ENCODE data around the gene PGGT1B. TPM values are rescaled to one million over a fixed set of nuclear protein-coding genes. Genes with fewer than 3 reads are reported as not detected.

The PGGT1B gene
- total RNA-seq (10 to 100 TPM; 44.0 to 46.1 TPM), polyA plus RNA-seq (12.5 TPM)

DNA sequence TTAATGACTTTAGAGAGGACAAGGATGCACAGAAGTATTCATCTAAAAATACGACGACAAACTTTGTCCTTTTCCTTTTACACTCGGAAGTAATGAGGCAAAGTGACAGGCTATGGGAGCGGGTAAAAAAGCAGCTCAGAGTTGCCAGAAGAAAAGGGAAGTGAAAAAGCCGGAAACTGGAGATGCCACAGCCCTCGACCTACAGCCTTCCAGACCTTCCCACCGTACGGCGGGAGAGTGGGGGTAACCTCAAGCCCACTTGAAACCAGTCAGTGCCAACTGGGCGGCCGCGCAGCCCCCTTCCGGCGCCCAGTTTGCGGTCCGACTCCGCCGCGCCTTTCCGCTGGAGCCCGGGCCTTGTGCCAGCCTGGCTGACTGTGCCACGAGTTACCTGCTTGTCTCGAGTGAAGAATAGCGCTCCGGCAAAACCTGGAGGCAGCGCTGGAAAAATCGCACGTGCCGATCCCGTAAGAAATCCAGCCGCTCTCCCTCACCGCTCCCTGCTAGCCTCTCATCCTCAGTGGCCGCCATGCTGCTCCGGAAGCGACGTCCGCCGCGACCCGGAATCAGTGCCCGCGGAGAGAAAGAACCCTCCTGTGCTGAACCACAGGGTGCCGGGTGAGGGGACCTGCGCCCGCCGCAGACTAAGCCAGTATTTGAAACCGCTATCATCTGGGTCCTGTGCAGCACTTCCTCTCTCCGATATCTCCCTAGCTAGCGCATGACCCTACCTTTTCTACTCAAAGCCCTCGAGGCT lies at the start of gene PGGT1B:
Gene PGGT1B (minus strand): TSS at position 557 of the 757 bp plus-strand sequence. CDS start 26 bp downstream, at position 531.
- ChIA-PET POLR2A (interaction anchor here (0.6 to 1.5 kb wide), 2 partner anchors 34 to 282 kb away, joined by 4 to 6 read pairs; partner anchors contain the start of genes CCDC112 and FEM1C), CTCF (interaction anchor here (1.0 to 1.6 kb wide), 3 partner anchors 33 to 362 kb away, joined by 3 to 4 read pairs (median 3); no protein-coding TSS in a partner anchor)
- no peaks in the 10 kb centered on the region for H3K36me3 ChIP-seq (ENCODE audit: insufficient read depth, low read length)
- Mint-ChIP-seq H3K4me1 (peaks cover 48 to 60% (median 54%) of the 10 kb centered on the region in 3 donors), H3K27me3 (no peaks in the 10 kb centered on the region), H3K36me3 (peaks cover 0 to 18% (median 0%) of the 10 kb centered on the region in 3 donors), H3K9me3 (peaks cover 0 to 9% (median 0%) of the 10 kb centered on the region in 5 donors), H3K27ac (peak within 1 kb of the TSS; percentile 31 to 99 (median 94)), H3K4me3 (peak within 1 kb of the TSS; percentile 93 to 99 (median 95))
- H3K9me3 ChIP-seq (ENCODE audit: low read length) = no peaks in the 10 kb centered on the region
- DNase-seq = peak; percentile 51 to 75 (median 61)
- no peaks in the 10 kb centered on the region for H3K27me3 ChIP-seq (ENCODE audit: insufficient read depth, low read length, poor library complexity, severe bottlenecking)
- peak within 1 kb of the TSS; percentile 69 for H3K27ac ChIP-seq (ENCODE audit: low read depth, low read length)
- peaks cover 29% of the 10 kb centered on the region for H3K4me1 ChIP-seq (ENCODE audit: insufficient read depth, low read length)
- peak within 1 kb of the TSS; percentile 72 for H3K4me3 ChIP-seq (ENCODE audit: low read length)

DNA sequence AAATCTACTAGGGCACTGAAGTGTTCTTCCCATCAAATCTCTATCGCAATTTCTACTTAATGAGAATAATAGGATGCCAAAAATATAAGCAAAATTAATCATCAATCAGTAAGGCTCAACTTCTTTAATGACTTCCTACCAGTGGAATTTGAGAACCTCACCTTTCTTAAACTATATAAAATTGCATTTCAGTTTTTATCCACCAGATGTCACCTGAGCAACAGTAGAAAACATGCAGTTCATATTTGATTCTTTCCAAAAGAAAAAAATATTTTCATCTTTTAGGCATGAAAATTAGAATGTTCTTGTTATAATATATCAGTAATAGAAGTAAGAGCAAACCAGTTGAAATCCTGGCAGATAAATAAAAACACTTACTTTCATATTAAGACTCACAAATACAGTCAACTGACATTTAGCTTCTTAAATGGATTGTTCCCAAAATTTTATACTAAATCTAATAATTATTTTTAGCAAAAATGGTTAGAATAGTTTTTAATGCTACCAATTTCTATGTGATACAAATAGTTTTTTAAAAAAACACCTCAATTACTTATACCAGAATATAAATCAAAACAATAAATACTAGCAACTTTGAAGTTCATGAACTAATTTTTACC lies 47.2 kb upstream of the PGGT1B start:
- Mint-ChIP-seq H3K27me3 (peaks cover 5 to 51% of the 10 kb centered on the region in 2 donors), H3K36me3 (no peaks in the 10 kb centered on the region), H3K27ac (no peak overlapping the region), H3K9me3 (no peaks in the 10 kb centered on the region), H3K4me1 (no peaks in the 10 kb centered on the region), H3K4me3 (no peak overlapping the region)
- no peaks in the 10 kb centered on the region for H3K4me1 ChIP-seq (ENCODE audit: insufficient read depth, low read length)
- CTCF ChIA-PET = interaction anchor here (0.5 to 7.1 kb wide), 12 partner anchors 13 to 529 kb away, joined by 3 to 102 read pairs (median 3); partner anchors contain the start of gene CCDC112
- H3K27me3 ChIP-seq (ENCODE audit: insufficient read depth, low read length, poor library complexity, severe bottlenecking) = no peaks in the 10 kb centered on the region
- POLR2A ChIA-PET = no interaction called here
- no peaks in the 10 kb centered on the region for H3K9me3 ChIP-seq (ENCODE audit: low read length)
- no peaks in the 10 kb centered on the region for H3K36me3 ChIP-seq (ENCODE audit: insufficient read depth, low read length)
- no peak overlapping the region for H3K27ac ChIP-seq (ENCODE audit: low read depth, low read length)
- H3K4me3 ChIP-seq (ENCODE audit: low read length) = no peak overlapping the region
- peak in 2 of 5 donors; percentile 27 to 41 for DNase-seq

DNA sequence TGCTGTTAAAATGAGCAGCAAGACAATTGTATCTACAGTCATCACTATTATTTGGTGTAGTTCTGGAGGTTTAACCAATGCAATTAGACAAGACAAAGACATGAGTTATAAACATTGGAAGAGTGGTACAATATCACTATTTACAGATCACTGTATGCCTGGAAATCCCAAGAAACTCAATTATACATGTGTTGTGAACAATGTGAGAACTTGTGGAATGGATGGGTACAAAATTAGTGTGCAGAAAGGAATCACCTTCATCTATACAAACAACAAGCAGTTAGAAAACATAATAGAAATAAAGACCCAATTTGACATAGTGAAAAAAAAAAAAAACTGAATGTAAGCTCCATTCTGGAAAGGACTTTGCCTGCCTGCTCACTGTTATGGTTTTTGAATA lies 46.1 kb upstream of the PGGT1B start:
- Mint-ChIP-seq H3K4me3 (no peak overlapping the region), H3K27me3 (peaks cover 5 to 47% of the 10 kb centered on the region in 2 donors), H3K27ac (no peak overlapping the region), H3K9me3 (no peaks in the 10 kb centered on the region), H3K36me3 (no peaks in the 10 kb centered on the region), H3K4me1 (no peaks in the 10 kb centered on the region)
- no peaks in the 10 kb centered on the region for H3K9me3 ChIP-seq (ENCODE audit: low read length)
- H3K27ac ChIP-seq (ENCODE audit: low read depth, low read length) = no peak overlapping the region
- no peaks in the 10 kb centered on the region for H3K36me3 ChIP-seq (ENCODE audit: insufficient read depth, low read length)
- POLR2A ChIA-PET = interaction anchor here (1.0 kb wide), 1 partner anchor 265 kb away, joined by 3 read pairs; no protein-coding TSS in a partner anchor
- H3K27me3 ChIP-seq (ENCODE audit: insufficient read depth, low read length, poor library complexity, severe bottlenecking) = no peaks in the 10 kb centered on the region
- no peak overlapping the region for H3K4me3 ChIP-seq (ENCODE audit: low read length)
- CTCF ChIA-PET = interaction anchor here (1.0 to 7.1 kb wide), 9 partner anchors 12 to 282 kb away, joined by 3 to 102 read pairs (median 4); partner anchors contain the start of gene CCDC112
- no peak for DNase-seq
- no peaks in the 10 kb centered on the region for H3K4me1 ChIP-seq (ENCODE audit: insufficient read depth, low read length)

DNA sequence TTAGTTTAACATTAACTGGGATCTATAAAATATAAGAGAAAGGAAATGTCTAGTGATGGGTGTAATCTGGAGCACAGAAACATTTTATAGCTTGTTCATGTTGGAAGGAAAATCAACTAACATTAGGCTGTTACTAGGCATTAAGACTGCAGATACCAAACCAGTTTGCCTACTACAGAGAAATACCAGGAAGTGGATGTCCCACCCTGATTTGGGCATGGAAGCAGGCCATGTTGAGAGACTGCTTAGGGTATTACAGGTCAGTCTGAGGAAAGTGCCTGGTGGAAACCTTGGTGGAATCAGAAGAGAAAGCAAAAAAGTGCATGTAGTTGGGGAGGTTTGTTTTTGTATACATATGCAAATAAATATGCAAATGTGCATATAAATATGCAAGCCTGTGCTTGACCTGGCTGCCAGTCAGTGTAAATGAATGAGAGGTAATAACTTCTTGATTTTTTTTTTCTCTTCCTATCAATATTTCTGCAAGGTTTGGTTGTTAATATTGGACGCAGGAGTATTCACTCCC lies 43.4 kb upstream of the PGGT1B start:
- no peaks in the 10 kb centered on the region for H3K9me3 ChIP-seq (ENCODE audit: low read length)
- ChIA-PET POLR2A (no interaction called here), CTCF (interaction anchor here (0.6 to 7.1 kb wide), 3 partner anchors 256 to 270 kb away, joined by 3 to 102 read pairs (median 3); no protein-coding TSS in a partner anchor)
- Mint-ChIP-seq H3K27me3 (peaks cover 6 to 40% of the 10 kb centered on the region in 2 donors), H3K36me3 (no peaks in the 10 kb centered on the region), H3K27ac (no peak overlapping the region), H3K4me3 (no peak overlapping the region), H3K9me3 (no peaks in the 10 kb centered on the region), H3K4me1 (no peaks in the 10 kb centered on the region)
- H3K27me3 ChIP-seq (ENCODE audit: insufficient read depth, low read length, poor library complexity, severe bottlenecking) = no peaks in the 10 kb centered on the region
- H3K4me1 ChIP-seq (ENCODE audit: insufficient read depth, low read length) = no peaks in the 10 kb centered on the region
- H3K4me3 ChIP-seq (ENCODE audit: low read length) = no peak overlapping the region
- H3K36me3 ChIP-seq (ENCODE audit: insufficient read depth, low read length) = no peaks in the 10 kb centered on the region
- no peak for DNase-seq
- no peak overlapping the region for H3K27ac ChIP-seq (ENCODE audit: low read depth, low read length)

DNA sequence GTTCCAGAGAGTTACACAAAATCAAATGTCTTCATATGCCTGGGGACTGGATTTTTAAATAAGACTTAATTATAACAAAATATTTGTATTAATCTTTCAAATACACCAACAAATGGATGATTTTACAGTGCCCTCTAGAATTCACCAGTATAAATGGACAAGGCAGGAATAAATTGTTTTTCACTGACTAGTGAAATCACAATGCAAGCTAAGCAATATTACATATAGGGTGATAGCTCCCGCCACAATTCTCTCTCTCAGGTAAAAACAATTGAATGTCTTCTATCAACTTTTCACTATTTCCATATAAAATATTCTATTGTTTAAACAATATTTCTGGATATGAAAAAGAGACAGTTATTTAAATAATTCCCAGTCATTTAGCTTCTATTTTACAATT lies 41.8 kb upstream of the PGGT1B start:
- ChIA-PET POLR2A (no interaction called here), CTCF (interaction anchor here (0.9 kb wide), 1 partner anchor 270 kb away, joined by 4 read pairs; no protein-coding TSS in a partner anchor)
- Mint-ChIP-seq H3K27ac (no peak overlapping the region), H3K27me3 (peaks cover 6 to 31% of the 10 kb centered on the region in 2 donors), H3K4me1 (no peaks in the 10 kb centered on the region), H3K4me3 (no peak overlapping the region), H3K36me3 (no peaks in the 10 kb centered on the region), H3K9me3 (no peaks in the 10 kb centered on the region)
- Histone ChIP-seq H3K27ac (ENCODE audit: low read depth, low read length) (no peak overlapping the region), H3K36me3 (ENCODE audit: insufficient read depth, low read length) (no peaks in the 10 kb centered on the region), H3K4me3 (ENCODE audit: low read length) (no peak overlapping the region), H3K27me3 (ENCODE audit: insufficient read depth, low read length, poor library complexity, severe bottlenecking) (no peaks in the 10 kb centered on the region), H3K4me1 (ENCODE audit: insufficient read depth, low read length) (no peaks in the 10 kb centered on the region), H3K9me3 (ENCODE audit: low read length) (no peaks in the 10 kb centered on the region)
- no peak for DNase-seq

DNA sequence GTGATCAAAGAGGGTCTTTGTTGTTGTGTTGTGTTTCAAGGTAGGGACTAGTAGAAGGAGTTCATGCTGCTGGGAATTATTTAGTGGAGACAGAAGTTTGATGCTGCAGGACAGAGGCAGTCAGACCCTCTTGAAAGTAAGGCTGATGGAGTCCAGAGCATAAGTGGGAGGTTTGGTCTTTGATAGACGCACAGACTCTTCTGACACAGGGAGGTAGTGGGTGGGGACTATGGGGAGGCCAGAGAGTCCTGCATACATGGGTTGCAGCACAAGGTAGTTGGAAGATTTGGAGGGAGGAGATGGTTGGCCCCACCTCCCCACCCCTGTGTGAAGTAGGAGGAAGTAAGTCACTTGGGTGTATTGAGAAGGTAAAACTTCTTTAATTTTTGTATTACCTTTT lies 36.1 kb upstream of the PGGT1B start:
- peaks cover 13% of the 10 kb centered on the region for H3K4me1 ChIP-seq (ENCODE audit: insufficient read depth, low read length)
- no peak for DNase-seq

DNA sequence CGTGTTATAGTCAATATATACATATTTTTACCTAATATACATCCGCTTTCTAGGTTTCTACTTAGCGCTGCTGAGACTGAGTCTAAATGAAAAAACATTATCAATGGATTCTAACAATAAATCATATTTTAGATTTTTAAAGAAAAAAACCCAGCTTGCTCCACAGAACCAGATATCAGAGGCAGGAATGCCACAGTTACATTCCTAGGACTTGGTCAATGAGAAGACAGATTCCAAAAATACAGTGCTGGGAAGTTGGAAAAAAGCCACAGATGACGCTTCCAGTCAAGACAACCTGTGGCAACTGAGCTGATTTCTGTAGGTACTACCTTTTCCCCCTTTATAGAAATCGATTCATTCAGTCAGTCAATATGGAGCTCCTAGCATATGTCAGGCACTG lies 34.4 kb upstream of the PGGT1B start:
- DNase-seq = no peak
- ChIA-PET POLR2A (interaction anchor here (0.6 to 1.3 kb wide), 2 partner anchors 35 to 160 kb away, joined by 3 to 6 read pairs; partner anchors contain the start of gene PGGT1B), CTCF (interaction anchor here (0.6 to 2.1 kb wide), 3 partner anchors 10 to 277 kb away, joined by 3 to 8 read pairs (median 5); no protein-coding TSS in a partner anchor)
- peaks cover 1 to 3% of the 10 kb centered on the region in 2 donors for H3K27me3 Mint-ChIP-seq
- peaks cover 0 to 6% (median 4%) of the 10 kb centered on the region in 3 donors for H3K36me3 Mint-ChIP-seq
- Histone ChIP-seq H3K9me3 (ENCODE audit: low read length) (no peaks in the 10 kb centered on the region), H3K4me3 (ENCODE audit: low read length) (no peak overlapping the region), H3K4me1 (ENCODE audit: insufficient read depth, low read length) (peaks cover 13% of the 10 kb centered on the region), H3K36me3 (ENCODE audit: insufficient read depth, low read length) (no peaks in the 10 kb centered on the region), H3K27ac (ENCODE audit: low read depth, low read length) (no peak overlapping the region), H3K27me3 (ENCODE audit: insufficient read depth, low read length, poor library complexity, severe bottlenecking) (no peaks in the 10 kb centered on the region)
- peak overlapping the region in 1 of 8 donors; percentile 52 for H3K27ac Mint-ChIP-seq
- peaks cover 0 to 7% (median 3%) of the 10 kb centered on the region in 5 donors for H3K9me3 Mint-ChIP-seq
- H3K4me1 Mint-ChIP-seq = peaks cover 7 to 19% (median 9%) of the 10 kb centered on the region in 3 donors
- peak overlapping the region; percentile 30 to 95 (median 63) for H3K4me3 Mint-ChIP-seq

More for the DNA sequence above, 36.1 kb upstream of the PGGT1B start:
- no peak overlapping the region for H3K27ac ChIP-seq (ENCODE audit: low read depth, low read length)
- Mint-ChIP-seq H3K4me3 (no peak overlapping the region), H3K27me3 (peaks cover 4 to 6% of the 10 kb centered on the region in 2 donors), H3K27ac (peak overlapping the region in 2 of 8 donors; percentile 5 to 84), H3K9me3 (no peaks in the 10 kb centered on the region), H3K4me1 (peaks cover 7 to 19% (median 9%) of the 10 kb centered on the region in 3 donors), H3K36me3 (no peaks in the 10 kb centered on the region)
- no peaks in the 10 kb centered on the region for H3K9me3 ChIP-seq (ENCODE audit: low read length)
- CTCF ChIA-PET = no interaction called here
- POLR2A ChIA-PET = no interaction called here
- no peak overlapping the region for H3K4me3 ChIP-seq (ENCODE audit: low read length)
- H3K27me3 ChIP-seq (ENCODE audit: insufficient read depth, low read length, poor library complexity, severe bottlenecking) = no peaks in the 10 kb centered on the region
- H3K36me3 ChIP-seq (ENCODE audit: insufficient read depth, low read length) = no peaks in the 10 kb centered on the region
